Esophagus (tissue), 2 donors: ENCODE results near the gene ZNF318. TPM values are rescaled to one million over a fixed set of nuclear protein-coding genes. Genes with fewer than 3 reads are reported as not detected.

Experiments used
- H3K27ac ChIP-seq, 2 donors: one replicate each; pipeline ENCODE4 v1.5.1; 2013; ENCODE audit warnings: low read depth in 2 of 2, mild to moderate bottlenecking in 2 of 2, inconsistent platforms in 1 of 2, low read length in 1 of 2, moderate library complexity in 1 of 2
- H3K27me3 ChIP-seq, 2 donors: one replicate each; pipeline ENCODE4 v1.6.1; 2013; ENCODE audit warnings: low read length in 2 of 2, control low read depth in 1 of 2, mild to moderate bottlenecking in 1 of 2; ENCODE audit not compliant: insufficient read depth in 2 of 2, control insufficient read depth in 1 of 2
- H3K36me3 ChIP-seq, 2 donors: one replicate each; pipeline ENCODE4 v1.6.1; 2013; ENCODE audit warnings: low read length in 1 of 2; ENCODE audit not compliant: control insufficient read depth in 2 of 2, insufficient read depth in 2 of 2
- H3K4me1 ChIP-seq, 2 donors: one replicate each; pipeline ENCODE4 v1.6.1; 2013; ENCODE audit warnings: low read length in 1 of 2; ENCODE audit not compliant: control insufficient read depth in 2 of 2, insufficient read depth in 2 of 2
- H3K4me3 ChIP-seq, 2 donors: one replicate each; pipeline ENCODE4 v1.5.1; 2013; ENCODE audit warnings: low read length in 2 of 2, mild to moderate bottlenecking in 2 of 2, low read depth in 1 of 2, moderate library complexity in 1 of 2
- H3K9me3 ChIP-seq, 2 donors: one replicate each; pipeline ENCODE4 v1.6.1; 2013; ENCODE audit warnings: mild to moderate bottlenecking in 2 of 2, low read depth in 1 of 2, low read length in 1 of 2, moderate library complexity in 1 of 2; ENCODE audit not compliant: control insufficient read depth in 2 of 2, insufficient read depth in 1 of 2
- WGBS, 2 donors: extraction: QIAGEN DNeasy Blood & Tissue Kit; methylation state at CpG; one replicate each; pipeline ENCODE4 v1.1.7; 2013; 5-methylcytosine and 5-hydroxymethylcytosine counted together
- polyA plus RNA-seq, 2 donors: library from polyadenylated mRNA; stranded (reverse); fragments of 200-250 nt; gene quantifications; one replicate each; pipeline ENCODE4 v1.2.3, GENCODE V29; 2013
- donor health status: healthy with polysubstance abuse.
- donor health status: Bipolar disorder and iron deficiency.

ZNF318 gene
- polyA plus RNA-seq, 2 donors, result 3.2 to 4.8 TPM

GRCh38 chr6:43298565-43299337, 70.7 kb downstream of the ZNF318 start:
- H3K27me3 ChIP-seq, result no peaks in the 10 kb centered on the region

GRCh38 chr6:43297644-43298564, 71.5 kb downstream of the ZNF318 start, which contains the start of gene SLC22A7:
Gene SLC22A7, plus strand, starts transcription at chr6:43298260. Its CDS starts 99 bp downstream, at chr6:43298359.
- H3K4me3 ChIP-seq, result no peak within 1 kb of the TSS
- no peaks in the 10 kb centered on the region for H3K4me1 ChIP-seq
- H3K27me3 ChIP-seq, result no peaks in the 10 kb centered on the region
- H3K9me3 ChIP-seq, result peaks cover 0 to 3% of the 10 kb centered on the region in 2 donors
- whole genome bisulfite sequencing, 2 donors, result 69 to 70% methylated on average over 10 of the region's 10 CpGs
- no peak within 1 kb of the TSS for H3K27ac ChIP-seq
- H3K36me3 ChIP-seq, result no peaks in the 10 kb centered on the region

More at GRCh38 chr6:43298565-43299337, 70.7 kb downstream of the ZNF318 start:
- Histone ChIP-seq H3K27ac (no peak overlapping the region), H3K9me3 (peaks cover 0 to 3% of the 10 kb centered on the region in 2 donors), H3K4me3 (no peak overlapping the region), H3K36me3 (no peaks in the 10 kb centered on the region), H3K4me1 (no peaks in the 10 kb centered on the region)
- 73% methylated on average over 12 of the region's 12 CpGs for WGBS, 2 donors

- no peak overlapping the region for H3K27ac ChIP-seq
- no peaks in the 10 kb centered on the region for H3K36me3 ChIP-seq
- H3K9me3 ChIP-seq, result peaks cover 0 to 3% of the 10 kb centered on the region in 2 donors
- H3K4me1 ChIP-seq, result no peaks in the 10 kb centered on the region
- WGBS, 2 donors, result 85 to 93% methylated on average over 5 of the region's 5 CpGs
- no peaks in the 10 kb centered on the region for H3K27me3 ChIP-seq
- no peak overlapping the region for H3K4me3 ChIP-seq
Measured at GRCh38 chr6:43296780-43297497, 72.5 kb downstream of the ZNF318 start.

- Histone ChIP-seq H3K36me3 (no peaks in the 10 kb centered on the region), H3K27me3 (no peaks in the 10 kb centered on the region), H3K4me3 (no peak overlapping the region), H3K4me1 (no peaks in the 10 kb centered on the region), H3K9me3 (peaks cover 0 to 3% of the 10 kb centered on the region in 2 donors), H3K27ac (no peak overlapping the region)
- 90 to 93% methylated on average over 3 of the region's 3 CpGs for WGBS, 2 donors
Measured at GRCh38 chr6:43295456-43295855, 74.0 kb downstream of the ZNF318 start.

- Histone ChIP-seq H3K4me3 (no peak overlapping the region), H3K9me3 (peaks cover 0 to 3% of the 10 kb centered on the region in 2 donors), H3K27me3 (no peaks in the 10 kb centered on the region), H3K36me3 (no peaks in the 10 kb centered on the region), H3K27ac (no peak overlapping the region), H3K4me1 (no peaks in the 10 kb centered on the region)
- WGBS, 2 donors, result 73 to 87% methylated on average over 3 of the region's 3 CpGs
Measured at GRCh38 chr6:43294536-43294935, 74.9 kb downstream of the ZNF318 start.

GRCh38 chr6:43293698-43294097, 75.7 kb downstream of the ZNF318 start:
- WGBS, 2 donors, result 90 to 93% methylated on average over 3 of the region's 3 CpGs
- H3K27me3 ChIP-seq, result no peaks in the 10 kb centered on the region

GRCh38 chr6:43292763-43293318, 76.6 kb downstream of the ZNF318 start:
- Histone ChIP-seq H3K36me3 (no peaks in the 10 kb centered on the region), H3K4me1 (no peaks in the 10 kb centered on the region), H3K9me3 (peaks cover 0 to 3% of the 10 kb centered on the region in 2 donors), H3K27ac (no peak overlapping the region), H3K27me3 (no peaks in the 10 kb centered on the region), H3K4me3 (no peak overlapping the region)
- WGBS, 2 donors, result 81 to 84% methylated on average over 5 of the region's 5 CpGs

More at GRCh38 chr6:43293698-43294097, 75.7 kb downstream of the ZNF318 start:
- no peak overlapping the region for H3K27ac ChIP-seq
- no peaks in the 10 kb centered on the region for H3K36me3 ChIP-seq
- H3K4me1 ChIP-seq, result no peaks in the 10 kb centered on the region
- H3K4me3 ChIP-seq, result no peak overlapping the region
- peaks cover 0 to 3% of the 10 kb centered on the region in 2 donors for H3K9me3 ChIP-seq

- Histone ChIP-seq H3K9me3 (peaks cover 0 to 3% of the 10 kb centered on the region in 2 donors), H3K4me1 (no peaks in the 10 kb centered on the region), H3K27ac (no peak overlapping the region), H3K36me3 (no peaks in the 10 kb centered on the region), H3K27me3 (no peaks in the 10 kb centered on the region), H3K4me3 (no peak overlapping the region)
- WGBS, 2 donors, result 91 to 92% methylated on average over 6 of the region's 6 CpGs
Measured at GRCh38 chr6:43292341-43292740, 77.1 kb downstream of the ZNF318 start.

- no peaks in the 10 kb centered on the region for H3K36me3 ChIP-seq
- WGBS, 2 donors, result 91 to 94% methylated on average over 2 of the region's 2 CpGs
- H3K4me3 ChIP-seq, result no peak overlapping the region
- H3K9me3 ChIP-seq, result peaks cover 0 to 3% of the 10 kb centered on the region in 2 donors
- no peaks in the 10 kb centered on the region for H3K27me3 ChIP-seq
- no peak overlapping the region for H3K27ac ChIP-seq
- no peaks in the 10 kb centered on the region for H3K4me1 ChIP-seq
Measured at GRCh38 chr6:43291708-43292107, 77.7 kb downstream of the ZNF318 start.
